Measurements from ENCODE around the gene ATP5MC2. TPM values are rescaled to one million over a fixed set of nuclear protein-coding genes. Genes with fewer than 3 reads are reported as not detected.
"Not testable (repeated sequence)": the region's sequence is repeated elsewhere in the genome, so short reads cannot be mapped to it uniquely, and the experiment has no call there.

ATP5MC2 gene
- total RNA-seq, 1 experiment from 2014 or later, result 355 TPM

DNA sequence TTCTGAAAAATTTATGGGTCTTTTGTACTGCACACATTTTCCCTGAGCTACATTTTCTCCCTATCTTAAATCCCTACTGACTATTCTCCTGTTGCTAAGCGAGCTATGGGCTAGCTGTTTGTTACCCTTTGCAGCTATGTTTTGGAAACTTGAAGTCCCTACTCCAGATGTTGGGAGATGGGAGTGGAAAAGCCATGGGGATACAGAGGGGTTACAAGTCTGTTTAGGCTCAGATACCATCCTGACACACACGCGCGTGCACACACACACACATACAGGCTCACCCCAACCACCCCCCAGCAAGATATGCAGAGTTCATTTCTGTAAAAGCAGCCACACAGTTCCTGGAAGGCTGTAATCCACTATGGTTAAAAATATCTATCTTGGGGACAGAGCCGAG lies 15.8 kb downstream of the ATP5MC2 start:
- in situ Hi-C loops (cut with HindIII; ENCODE audit: low pct_unique_long_range_greater_than_20kb, low sequenced_read_pairs), result no loop called here

DNA sequence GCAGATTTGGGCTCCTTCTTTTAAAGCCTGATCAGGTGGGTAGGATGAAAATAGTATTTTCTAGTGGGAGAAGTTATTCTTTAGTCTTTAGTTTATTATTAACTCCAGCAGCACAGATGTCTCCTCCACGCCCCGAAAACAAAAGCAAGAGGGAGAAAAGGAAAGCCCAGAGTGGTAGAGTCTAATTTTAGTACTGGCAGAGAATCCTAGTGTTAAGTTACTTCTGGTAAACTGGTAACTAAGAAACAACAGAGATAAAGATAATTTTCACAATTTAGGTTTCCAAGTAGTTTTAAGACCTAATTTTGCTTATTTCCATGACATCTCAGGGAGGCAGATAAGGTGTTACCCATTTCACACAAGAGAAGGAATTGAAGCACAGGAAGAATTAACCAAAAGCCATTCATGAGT lies 16.3 kb downstream of the ATP5MC2 start:
- in situ Hi-C loops (cut with HindIII; ENCODE audit: low pct_unique_long_range_greater_than_20kb, low sequenced_read_pairs), result no loop called here
- DNase-seq (ENCODE audit: low read depth), result peak; percentile 44

More for the DNA sequence above, 15.8 kb downstream of the ATP5MC2 start:
- DNase-seq (ENCODE audit: low read depth), result no peak

DNA sequence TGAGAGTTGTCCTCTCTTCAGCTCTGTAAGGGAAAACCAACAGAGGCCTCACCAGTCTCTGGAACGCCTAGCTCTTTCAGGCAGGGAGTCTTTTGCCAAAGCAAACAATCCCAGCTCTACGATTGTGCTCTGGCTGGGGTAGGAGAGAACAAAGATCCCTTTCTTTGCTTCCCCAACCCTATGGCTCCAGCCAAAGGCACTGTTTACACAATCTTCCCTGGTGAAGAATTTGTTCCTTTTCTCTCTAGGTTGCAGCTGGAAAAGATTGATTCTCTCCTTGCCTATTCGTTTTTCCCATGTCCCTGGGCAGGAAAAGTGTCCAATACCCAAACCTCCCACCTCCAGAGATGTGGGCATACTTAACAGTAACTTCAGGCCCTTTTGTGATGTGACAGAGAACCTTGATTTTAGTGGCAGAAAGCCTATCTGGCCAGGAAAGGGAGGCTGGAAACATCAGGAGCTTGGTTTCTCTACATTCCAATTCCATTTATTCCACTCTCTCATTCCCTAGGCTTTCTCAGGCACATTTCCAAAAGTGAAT lies 16.8 kb downstream of the ATP5MC2 start:
- in situ Hi-C loops (cut with HindIII; ENCODE audit: low pct_unique_long_range_greater_than_20kb, low sequenced_read_pairs), result no loop called here
- peak; percentile 82 for DNase-seq (ENCODE audit: low read depth)

DNA sequence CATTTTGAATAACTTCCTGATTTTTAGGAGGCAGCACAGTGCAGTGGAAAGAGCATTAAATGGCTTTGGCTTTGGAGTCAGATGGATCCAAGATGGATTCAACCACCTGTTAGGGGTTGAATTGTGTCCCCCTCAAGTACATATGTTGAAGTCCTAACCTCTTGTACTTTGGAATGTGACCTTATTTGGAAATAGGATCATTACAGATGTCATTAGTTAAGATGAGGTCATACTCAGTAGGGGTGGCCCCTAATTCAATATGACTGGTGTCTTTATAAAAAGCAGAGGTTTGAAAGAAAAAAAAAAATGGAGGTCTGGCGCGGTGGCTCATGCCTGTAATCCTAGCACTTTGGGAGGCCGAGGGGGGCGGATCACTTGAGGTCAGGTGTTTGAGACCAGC lies 18.8 kb downstream of the ATP5MC2 start:
- no peak for DNase-seq (ENCODE audit: low read depth)
- in situ Hi-C loops (cut with HindIII; ENCODE audit: low pct_unique_long_range_greater_than_20kb, low sequenced_read_pairs), result no loop called here

DNA sequence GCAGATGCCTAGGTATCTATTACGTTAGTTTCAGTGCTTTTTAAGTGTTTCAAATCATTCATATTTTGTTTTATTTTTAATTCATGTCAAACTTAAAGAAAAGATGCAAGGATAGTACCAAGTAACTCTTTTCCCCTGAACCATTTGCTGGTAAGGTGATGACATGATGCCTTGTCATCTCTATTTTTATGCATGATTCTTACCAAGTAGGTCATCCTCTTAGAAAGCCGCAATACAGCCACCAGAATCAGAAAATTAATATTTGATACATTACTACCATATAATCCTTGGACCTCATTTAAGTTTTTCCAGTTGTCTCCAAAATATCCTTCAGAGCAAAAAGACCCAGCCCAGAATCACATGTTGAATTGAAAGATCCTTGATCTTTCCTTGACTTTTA lies 22.3 kb downstream of the ATP5MC2 start:
- no peak for DNase-seq (ENCODE audit: low read depth)
- in situ Hi-C loops (cut with HindIII; ENCODE audit: low pct_unique_long_range_greater_than_20kb, low sequenced_read_pairs), result no loop called here

DNA sequence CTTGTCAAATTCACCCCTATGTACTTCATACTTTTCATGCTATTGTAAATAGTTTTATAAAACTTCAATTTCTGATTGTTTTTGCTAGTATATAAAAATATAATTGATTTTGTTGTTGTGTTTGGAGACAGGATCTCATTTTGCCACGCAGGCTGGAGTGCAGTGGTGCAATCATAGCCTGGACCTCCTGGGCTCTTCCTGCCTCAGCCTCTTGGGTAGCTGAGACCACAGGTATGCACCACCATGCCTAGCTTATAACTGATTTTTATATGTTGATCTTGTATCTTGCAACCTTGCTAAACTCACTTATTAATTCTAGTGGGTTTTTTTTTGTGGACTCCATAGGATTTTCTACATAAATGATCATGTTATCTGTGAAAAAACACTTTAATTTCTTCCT lies 23.5 kb downstream of the ATP5MC2 start:
- DNase-seq (ENCODE audit: low read depth), result no peak
- in situ Hi-C loops (cut with HindIII; ENCODE audit: low pct_unique_long_range_greater_than_20kb, low sequenced_read_pairs), result no loop called here

DNA sequence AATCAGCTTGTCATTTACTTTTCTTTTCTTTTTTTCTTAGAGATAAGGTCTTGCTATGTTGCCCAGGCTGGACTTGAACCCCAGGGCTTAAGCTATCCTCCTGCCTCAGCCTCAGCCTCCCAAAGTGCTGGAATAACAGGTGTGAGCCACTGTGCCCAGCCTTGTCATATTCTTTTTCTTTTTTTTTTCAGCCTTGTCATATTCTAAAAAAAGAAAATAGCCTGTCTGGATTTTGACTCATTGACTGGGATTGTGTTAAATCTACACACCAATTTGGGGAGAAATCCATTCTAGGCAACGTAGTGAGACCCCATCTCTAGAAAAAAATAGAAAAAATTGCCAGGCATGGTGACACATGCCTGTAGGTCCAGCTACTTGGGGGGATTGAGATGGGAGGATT lies 24.1 kb downstream of the ATP5MC2 start:
- in situ Hi-C loops (cut with HindIII; ENCODE audit: low pct_unique_long_range_greater_than_20kb, low sequenced_read_pairs), result no loop called here
- DNase-seq (ENCODE audit: low read depth), result no peak

DNA sequence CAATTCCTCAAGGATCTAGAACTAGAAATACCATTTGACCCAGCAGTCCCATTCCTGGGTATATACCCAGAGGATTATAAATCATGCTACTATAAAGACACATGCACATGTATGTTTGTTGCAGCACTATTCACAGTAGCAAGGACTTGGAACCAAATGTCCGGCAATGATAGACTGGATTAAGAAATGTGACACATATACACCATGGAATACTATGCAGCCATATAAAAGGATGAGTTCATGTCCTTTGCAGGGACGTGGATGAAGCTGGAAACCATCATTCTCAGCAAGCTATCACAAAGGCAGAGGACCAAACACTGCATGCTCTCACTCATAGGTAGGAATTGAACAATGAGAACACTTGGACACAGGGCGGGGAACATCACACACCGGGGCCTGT lies 29.6 kb downstream of the ATP5MC2 start:
- DNase-seq (ENCODE audit: low read depth); in situ Hi-C loops (cut with HindIII; ENCODE audit: low pct_unique_long_range_greater_than_20kb, low sequenced_read_pairs): not testable (repeated sequence)

DNA sequence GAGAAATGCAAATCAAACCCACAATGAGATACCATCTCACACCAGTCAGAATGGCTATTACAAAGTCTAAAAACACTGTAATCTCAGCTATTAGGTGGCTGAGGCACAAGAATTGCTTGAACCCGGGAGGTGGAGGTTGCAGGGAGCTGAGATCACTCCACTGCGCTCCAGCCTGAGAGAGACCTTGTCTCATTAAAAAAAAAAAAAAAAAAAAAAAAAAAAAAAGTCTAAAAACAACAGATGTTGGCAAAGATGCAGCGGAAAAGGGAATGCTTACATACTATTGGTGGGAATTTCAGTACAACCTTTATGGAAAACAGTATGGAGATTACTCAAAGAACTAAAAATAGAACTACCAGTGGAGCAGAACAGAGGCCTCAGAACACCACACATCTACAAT lies 30.7 kb downstream of the ATP5MC2 start:
- in situ Hi-C loops (cut with HindIII; ENCODE audit: low pct_unique_long_range_greater_than_20kb, low sequenced_read_pairs), result no loop called here
- DNase-seq (ENCODE audit: low read depth), result no peak

DNA sequence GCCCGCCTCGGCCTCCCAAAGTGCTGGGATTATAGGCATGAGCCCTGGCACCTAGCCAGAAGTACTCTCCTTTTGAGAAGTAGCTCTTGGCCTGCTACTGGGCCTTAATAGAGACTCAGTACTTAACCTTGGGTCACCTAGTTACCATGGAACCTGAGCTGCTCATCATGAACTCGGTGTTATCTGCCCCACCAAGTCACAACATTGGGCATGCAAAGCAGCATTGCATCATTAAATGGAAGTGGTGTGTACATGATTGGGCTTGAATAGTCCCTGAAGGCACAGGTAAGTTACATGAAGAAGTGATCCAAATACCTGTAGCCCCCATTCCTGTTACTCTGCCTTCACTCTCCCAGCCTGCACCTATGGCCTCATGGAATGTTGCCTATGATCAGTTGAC lies 31.8 kb downstream of the ATP5MC2 start:
- DNase-seq (ENCODE audit: low read depth), result no peak
- in situ Hi-C loops (cut with HindIII; ENCODE audit: low pct_unique_long_range_greater_than_20kb, low sequenced_read_pairs), result no loop called here

DNA sequence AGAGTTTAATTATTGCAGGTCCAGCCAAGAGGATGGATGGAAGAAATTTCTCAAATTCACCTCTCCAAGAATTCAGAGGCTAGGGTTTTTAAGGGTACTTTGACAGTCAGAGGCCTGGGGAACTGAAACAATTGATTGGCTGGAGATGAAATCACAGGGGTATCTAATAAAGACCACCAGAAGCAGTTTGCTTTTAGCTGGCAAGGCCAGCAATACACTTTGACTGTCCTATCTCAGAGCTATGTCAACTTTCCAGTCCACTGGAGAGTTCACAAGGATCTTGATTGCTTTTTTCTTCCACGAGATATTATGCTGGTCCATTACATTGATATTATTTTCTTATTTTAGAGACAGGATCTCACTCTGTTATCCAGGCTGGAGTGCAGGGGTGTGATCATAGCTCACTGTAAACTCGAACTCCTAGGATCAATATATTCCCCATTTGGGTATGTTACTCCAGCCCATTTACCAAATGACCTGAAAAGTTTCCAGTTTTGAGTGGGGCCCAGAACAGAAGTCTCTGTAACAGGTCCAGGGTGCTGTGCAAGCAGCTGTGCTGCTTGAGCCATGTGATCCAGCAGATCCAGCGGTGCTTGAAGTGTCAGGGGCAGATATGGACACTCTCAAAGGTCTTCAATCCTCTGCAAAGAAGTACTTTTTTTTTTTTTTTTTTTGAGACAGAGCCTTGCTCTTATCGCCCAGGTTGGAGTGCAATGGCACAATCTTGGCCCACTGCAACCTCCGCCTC lies 32.5 kb downstream of the ATP5MC2 start:
- in situ Hi-C loops (cut with HindIII; ENCODE audit: low pct_unique_long_range_greater_than_20kb, low sequenced_read_pairs), result no loop called here

DNA sequence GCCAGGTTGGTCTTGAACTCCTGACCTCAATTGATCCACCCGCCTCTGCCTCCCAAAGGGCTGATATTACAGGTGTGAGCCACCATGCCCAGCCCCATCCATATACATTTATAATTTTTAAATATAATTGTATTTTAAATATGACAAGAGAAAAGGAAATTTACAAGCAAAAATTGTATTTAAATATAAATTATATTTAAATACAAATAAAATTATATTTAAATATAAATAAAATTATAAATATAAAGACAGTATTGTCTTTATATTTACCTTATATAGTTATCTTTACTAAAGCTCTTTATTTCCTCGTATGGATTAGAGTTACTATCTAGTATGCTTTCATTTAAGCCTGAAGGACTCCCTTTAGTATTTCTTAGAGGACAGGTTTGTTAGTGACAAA lies 37.8 kb downstream of the ATP5MC2 start:
- in situ Hi-C loops (cut with HindIII; ENCODE audit: low pct_unique_long_range_greater_than_20kb, low sequenced_read_pairs), result no loop called here
- no peak for DNase-seq (ENCODE audit: low read depth)

More for the DNA sequence above, 32.5 kb downstream of the ATP5MC2 start:
- no peak for DNase-seq (ENCODE audit: low read depth)

DNA sequence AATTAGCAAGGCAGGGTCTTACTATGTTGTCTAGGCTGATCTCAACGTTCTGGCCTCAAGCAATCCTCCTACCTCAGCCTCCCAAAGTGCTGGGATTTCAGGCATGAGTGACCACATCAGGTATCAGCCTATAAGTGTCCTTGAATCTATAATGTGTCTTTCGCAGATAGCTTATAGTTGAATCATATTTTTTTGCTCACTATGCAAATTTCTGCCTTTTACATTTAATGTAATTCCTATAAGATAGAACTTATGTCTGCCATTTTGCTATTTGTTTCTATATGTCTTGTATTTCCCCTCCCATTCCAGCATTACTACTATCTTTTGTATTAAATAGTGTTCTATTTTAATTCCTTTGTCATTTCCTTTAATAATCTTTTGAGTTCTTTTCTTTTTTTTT lies 39.2 kb downstream of the ATP5MC2 start:
- in situ Hi-C loops (cut with HindIII; ENCODE audit: low pct_unique_long_range_greater_than_20kb, low sequenced_read_pairs), result no loop called here
- no peak for DNase-seq (ENCODE audit: low read depth)

DNA sequence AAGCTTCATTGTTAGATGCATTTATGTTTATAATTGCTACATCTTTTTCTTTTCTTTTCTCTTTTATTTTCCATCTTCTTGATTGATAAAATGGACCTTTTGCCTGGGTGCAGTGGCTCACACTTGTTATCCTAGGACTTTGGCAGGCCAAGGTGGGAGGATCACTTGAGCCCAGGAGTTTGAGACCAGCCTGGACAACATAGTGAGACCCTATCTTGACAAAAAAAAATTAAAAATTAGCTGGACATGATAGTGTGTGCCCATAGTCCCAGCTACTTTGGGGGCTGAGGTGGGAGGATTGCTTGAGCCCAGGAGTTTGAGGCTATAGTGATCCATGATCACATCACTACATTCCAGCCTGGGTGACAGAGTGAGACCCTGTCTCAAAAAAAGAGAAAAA lies 40.2 kb downstream of the ATP5MC2 start:
- in situ Hi-C loops (cut with HindIII; ENCODE audit: low pct_unique_long_range_greater_than_20kb, low sequenced_read_pairs); DNase-seq (ENCODE audit: low read depth): not testable (repeated sequence)

DNA sequence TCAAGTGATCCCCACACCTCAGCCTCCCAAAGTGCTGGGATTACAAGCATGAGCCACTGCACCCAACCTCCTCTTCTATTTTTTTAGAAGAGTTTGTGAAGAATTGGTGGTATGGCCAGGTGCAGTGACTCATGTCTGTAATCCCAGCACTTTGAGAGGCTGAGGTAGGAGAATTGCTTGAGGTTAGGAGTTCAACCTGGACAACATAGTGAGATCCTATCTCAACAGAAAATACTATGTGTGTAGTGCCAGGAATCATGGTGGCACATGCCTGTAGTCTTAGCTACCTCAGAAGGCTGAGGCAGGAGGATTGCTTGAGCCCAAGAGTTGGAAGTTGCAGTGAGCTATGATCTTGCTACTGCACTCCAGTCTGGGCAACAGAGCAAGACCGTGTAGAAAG lies 44.2 kb downstream of the ATP5MC2 start:
- in situ Hi-C loops (cut with HindIII; ENCODE audit: low pct_unique_long_range_greater_than_20kb, low sequenced_read_pairs), result no loop called here
- DNase-seq (ENCODE audit: low read depth), result no peak

DNA sequence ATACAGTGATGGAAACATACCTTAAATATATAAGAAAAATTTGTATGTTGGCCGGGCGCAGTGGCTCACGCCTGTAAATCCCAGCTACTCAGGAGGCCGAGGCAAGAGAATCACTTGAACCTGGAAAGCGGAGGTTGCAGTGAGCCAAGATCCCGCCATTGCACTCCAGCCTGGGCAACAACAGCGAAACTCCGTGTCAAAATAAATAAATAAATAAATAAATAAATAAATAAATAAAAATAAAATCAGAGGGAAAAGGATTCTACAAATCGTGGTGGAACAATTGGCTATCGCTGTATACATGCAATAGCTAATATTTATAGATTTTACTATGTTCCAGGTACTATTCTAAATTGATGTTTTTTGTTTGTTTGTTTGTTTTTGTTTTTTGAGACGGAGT lies 48.0 kb downstream of the ATP5MC2 start:
- in situ Hi-C loops (cut with HindIII; ENCODE audit: low pct_unique_long_range_greater_than_20kb, low sequenced_read_pairs), result no loop called here
- no peak for DNase-seq (ENCODE audit: low read depth)

DNA sequence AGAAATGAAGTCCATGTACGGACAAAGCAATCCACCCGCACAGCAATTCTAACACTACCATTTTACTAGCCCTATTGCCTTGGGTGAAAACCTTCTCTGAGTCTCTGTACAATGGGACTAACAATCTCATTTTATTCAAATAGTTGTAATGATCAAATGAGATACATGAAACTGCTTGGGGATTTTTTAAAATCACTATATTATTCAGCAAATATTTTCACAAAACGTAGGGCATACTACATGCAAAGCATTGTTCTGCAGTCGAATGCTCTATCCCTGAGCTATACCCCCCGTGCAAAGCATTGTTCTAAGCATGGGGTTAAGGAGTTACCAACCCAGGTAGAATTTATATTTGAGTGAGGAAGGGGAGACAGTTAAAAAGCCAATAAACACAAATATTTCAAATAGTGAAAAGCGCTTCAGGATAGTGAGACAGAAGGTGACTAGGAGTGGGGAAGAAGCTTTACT lies 49.1 kb downstream of the ATP5MC2 start:
- in situ Hi-C loops (cut with HindIII; ENCODE audit: low pct_unique_long_range_greater_than_20kb, low sequenced_read_pairs), result no loop called here
- DNase-seq (ENCODE audit: low read depth), result no peak

DNA sequence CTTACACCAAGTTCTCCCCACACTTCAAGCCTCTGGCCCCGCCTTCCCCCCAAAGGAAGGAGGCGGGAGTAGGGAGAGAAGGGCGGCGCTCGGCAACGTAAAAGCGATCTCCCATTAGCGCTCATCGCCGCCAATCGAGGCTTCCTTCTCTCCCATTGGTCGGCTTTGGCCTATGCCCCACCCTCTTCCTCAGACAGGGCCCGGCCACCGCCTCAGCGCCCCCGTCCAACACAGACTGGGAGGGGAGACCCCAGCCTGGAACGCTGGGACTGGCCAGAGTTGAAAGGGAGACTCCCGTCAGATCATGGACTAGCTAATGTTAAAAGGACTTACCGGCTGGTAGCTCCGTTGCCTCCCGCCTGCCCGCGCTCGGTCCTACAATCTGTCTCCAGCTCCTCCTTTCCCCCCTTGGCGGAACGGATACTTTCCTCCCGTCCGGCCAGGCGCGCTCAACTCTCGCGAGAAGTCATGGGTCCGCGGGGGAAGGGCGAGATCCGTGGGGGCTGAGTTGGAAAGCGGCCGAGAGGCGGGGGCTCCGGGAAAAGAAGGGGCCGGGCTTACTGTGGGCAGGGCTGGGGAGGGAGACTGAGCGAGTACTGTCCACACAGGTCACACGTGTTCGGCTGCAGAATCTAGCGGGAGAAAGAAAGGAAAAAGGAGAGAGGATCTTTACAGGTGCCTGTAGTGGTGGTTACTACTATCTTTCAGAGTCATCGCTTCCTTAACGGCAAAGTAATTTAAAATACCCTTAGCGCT lies 49.8 kb downstream of the ATP5MC2 start, which contains the start of gene ATF7:
TSS of gene ATF7 (minus strand) at position 437 of the 756 bp plus-strand sequence. CDS start 25,382 bp downstream, outside the sequence.
- in situ Hi-C loops (cut with HindIII; ENCODE audit: low pct_unique_long_range_greater_than_20kb, low sequenced_read_pairs), result no loop called here
- peak; percentile 100 for DNase-seq (ENCODE audit: low read depth)

DNA sequence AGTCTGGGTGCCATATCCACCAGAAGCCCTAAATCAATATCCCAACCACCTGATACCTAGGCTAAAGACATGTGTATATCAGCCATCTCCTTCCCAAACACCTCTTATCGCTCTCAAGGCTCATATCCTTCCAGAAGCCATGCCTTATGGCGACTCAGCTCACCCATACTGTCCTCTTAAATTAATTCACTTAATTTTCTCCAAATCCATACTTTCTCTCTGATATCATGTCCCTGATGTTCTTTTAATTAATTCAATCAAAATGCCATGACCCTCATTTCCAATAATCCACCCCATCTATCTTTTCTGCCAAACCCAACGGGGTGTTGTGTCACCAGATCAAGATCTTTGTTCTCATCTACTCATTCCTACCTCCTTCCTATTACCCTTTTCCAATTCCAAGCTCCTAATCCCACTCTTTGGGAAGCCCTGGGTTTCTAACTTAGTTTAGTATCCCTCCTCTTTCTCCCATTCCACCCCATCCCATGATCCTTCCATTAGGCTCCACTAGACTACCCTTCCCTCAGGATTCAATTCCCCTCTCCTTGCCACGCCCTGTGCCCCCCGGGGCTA lies 50.4 kb downstream of the ATP5MC2 start:
- DNase-seq (ENCODE audit: low read depth), result no peak
- in situ Hi-C loops (cut with HindIII; ENCODE audit: low pct_unique_long_range_greater_than_20kb, low sequenced_read_pairs), result no loop called here

All from Caki2 (cell line).